ENCODE results near the gene EPN3.

EPN3 gene

GRCh38 chr17:50569592-50569991 is 37.1 kb downstream of the EPN3 start:
- no peak for TF ChIP-seq CTCF (IDR thresholded peaks at IDR 0.05; ENCODE audit: unreplicated experiment in 3 of 3)
- Mint-ChIP-seq H3K36me3 (ENCODE audit: low read depth) (peaks cover 27% of the 10 kb centered on the region), H3K4me3 (no peak overlapping the region), H3K27me3 (ENCODE audit: low read depth) (peaks cover 34% of the 10 kb centered on the region), H3K27ac (no peak overlapping the region), H3K9me3 (no peaks in the 10 kb centered on the region), H3K4me1 (peaks cover 38% of the 10 kb centered on the region)

GRCh38 chr17:50570032-50570431 is 37.5 kb downstream of the EPN3 start:
- Mint-ChIP-seq H3K4me1 (peaks cover 34% of the 10 kb centered on the region), H3K36me3 (ENCODE audit: low read depth) (peaks cover 30% of the 10 kb centered on the region), H3K27me3 (ENCODE audit: low read depth) (peaks cover 31% of the 10 kb centered on the region), H3K27ac (peak overlapping the region in 1 of 3 experiments; percentile 19), H3K9me3 (no peaks in the 10 kb centered on the region), H3K4me3 (no peak overlapping the region)
- TF ChIP-seq CTCF (IDR thresholded peaks at IDR 0.05; ENCODE audit: unreplicated experiment in 3 of 3) = no peak

GRCh38 chr17:50570528-50570927 is 38.0 kb downstream of the EPN3 start:
- Mint-ChIP-seq H3K9me3 (no peaks in the 10 kb centered on the region), H3K27me3 (ENCODE audit: low read depth) (peaks cover 29% of the 10 kb centered on the region), H3K27ac (no peak overlapping the region), H3K4me3 (no peak overlapping the region), H3K4me1 (peaks cover 29% of the 10 kb centered on the region), H3K36me3 (ENCODE audit: low read depth) (peaks cover 30% of the 10 kb centered on the region)
- no peak for TF ChIP-seq CTCF (IDR thresholded peaks at IDR 0.05; ENCODE audit: unreplicated experiment in 3 of 3)

- Mint-ChIP-seq H3K4me3 (no peak overlapping the region), H3K27me3 (ENCODE audit: low read depth) (peaks cover 17% of the 10 kb centered on the region), H3K4me1 (peaks cover 17% of the 10 kb centered on the region), H3K36me3 (ENCODE audit: low read depth) (peaks cover 30% of the 10 kb centered on the region), H3K9me3 (no peaks in the 10 kb centered on the region), H3K27ac (no peak overlapping the region)
- no peak for TF ChIP-seq CTCF (IDR thresholded peaks at IDR 0.05; ENCODE audit: unreplicated experiment in 3 of 3)
Observed at GRCh38 chr17:50571681-50572080, 39.1 kb downstream of the EPN3 start.

- TF ChIP-seq CTCF (IDR thresholded peaks at IDR 0.05; ENCODE audit: unreplicated experiment in 3 of 3) = no peak
- Mint-ChIP-seq H3K36me3 (ENCODE audit: low read depth) (peaks cover 34% of the 10 kb centered on the region), H3K9me3 (no peaks in the 10 kb centered on the region), H3K4me1 (peaks cover 9% of the 10 kb centered on the region), H3K27me3 (ENCODE audit: low read depth) (peaks cover 12% of the 10 kb centered on the region), H3K27ac (no peak overlapping the region), H3K4me3 (no peak overlapping the region)
Observed at GRCh38 chr17:50572541-50572940, 40.0 kb downstream of the EPN3 start.

- H3K9me3 Mint-ChIP-seq = no peaks in the 10 kb centered on the region
- H3K4me3 Mint-ChIP-seq = no peak overlapping the region
- H3K27ac Mint-ChIP-seq = no peak overlapping the region
- peaks cover 42% of the 10 kb centered on the region for H3K36me3 Mint-ChIP-seq (ENCODE audit: low read depth)
- H3K4me1 Mint-ChIP-seq = no peaks in the 10 kb centered on the region
- H3K27me3 Mint-ChIP-seq (ENCODE audit: low read depth) = peaks cover 10% of the 10 kb centered on the region
- TF ChIP-seq CTCF (IDR thresholded peaks at IDR 0.05; ENCODE audit: unreplicated experiment in 3 of 3) = no peak
Observed at GRCh38 chr17:50573866-50574611, 41.5 kb downstream of the EPN3 start.
